Measurements from ENCODE around the gene AKR1C2. TPM values are rescaled to one million over a fixed set of nuclear protein-coding genes. Genes with fewer than 3 reads are reported as not detected.
A peak's percentile ranks its signal among the peaks of the same experiment; 100 is the strongest.
"Not testable (repeated sequence)": the region's sequence is repeated elsewhere in the genome, so short reads cannot be mapped to it uniquely, and the experiment has no call there.

The AKR1C2 gene
- total RNA-seq, 1 donor from 2014 or later: 0.41 TPM

- H2AFZ ChIP-seq (ENCODE audit: low read depth, low read length): no peak overlapping the region
- H3K27ac Mint-ChIP-seq (ENCODE audit: unreplicated experiment): no peak overlapping the region
- H4K20me1 ChIP-seq (ENCODE audit: insufficient read depth, low read length): no peaks in the 10 kb centered on the region
- no peak overlapping the region for H3K4me3 ChIP-seq (ENCODE audit: insufficient read depth, low read depth, low read length)
- H3K27me3 ChIP-seq (ENCODE audit: insufficient read depth, low read length): no peaks in the 10 kb centered on the region
- no peak overlapping the region for H3K9ac ChIP-seq (ENCODE audit: low read length)
- no peaks in the 10 kb centered on the region for H3K79me2 ChIP-seq (ENCODE audit: insufficient read depth, low read length)
- no peaks in the 10 kb centered on the region for H3K9me3 Mint-ChIP-seq (ENCODE audit: unreplicated experiment)
- H3K27ac ChIP-seq (ENCODE audit: low read depth, low read length): no peak overlapping the region
- peaks cover 14% of the 10 kb centered on the region for H3K4me1 Mint-ChIP-seq (ENCODE audit: low read depth, unreplicated experiment)
- FAIRE-seq: no peak
- peaks cover 2% of the 10 kb centered on the region for H3K4me1 ChIP-seq (ENCODE audit: insufficient read depth, low read length)
- H3K36me3 Mint-ChIP-seq (ENCODE audit: low read depth, unreplicated experiment): no peaks in the 10 kb centered on the region
- peaks cover 4% of the 10 kb centered on the region for H3K27me3 Mint-ChIP-seq (ENCODE audit: low read depth, unreplicated experiment)
- no peak overlapping the region for H3K4me3 Mint-ChIP-seq (ENCODE audit: unreplicated experiment)
- no peak overlapping the region for H3K4me2 ChIP-seq (ENCODE audit: low read length)
- no peaks in the 10 kb centered on the region for H3K36me3 ChIP-seq (ENCODE audit: insufficient read depth, low read length)
- no peak for DNase-seq (ENCODE audit: low read depth)
- TF ChIP-seq EZH2 (IDR thresholded peaks at IDR 0.05; ENCODE audit: insufficient read depth, low read length) (no peak), CTCF (IDR thresholded peaks at IDR 0.05; ENCODE audit: insufficient read depth, low read depth, low read length) (no peak)
- H3K9me3 ChIP-seq (ENCODE audit: insufficient read depth, low read depth, low read length): no peaks in the 10 kb centered on the region
Observed at GRCh38 chr10:4944841-4945240, 58.8 kb downstream of the AKR1C2 start.

- TF ChIP-seq EZH2 (IDR thresholded peaks at IDR 0.05; ENCODE audit: insufficient read depth, low read length) (no peak), CTCF (IDR thresholded peaks at IDR 0.05; ENCODE audit: insufficient read depth, low read depth, low read length) (no peak)
- H4K20me1 ChIP-seq (ENCODE audit: insufficient read depth, low read length): no peaks in the 10 kb centered on the region
- H3K27ac ChIP-seq (ENCODE audit: low read depth, low read length): no peak overlapping the region
- DNase-seq (ENCODE audit: low read depth): no peak
- peaks cover 2% of the 10 kb centered on the region for H3K4me1 ChIP-seq (ENCODE audit: insufficient read depth, low read length)
- no peak for FAIRE-seq
- no peaks in the 10 kb centered on the region for H3K27me3 ChIP-seq (ENCODE audit: insufficient read depth, low read length)
- Mint-ChIP-seq H3K4me3 (ENCODE audit: unreplicated experiment) (no peak overlapping the region), H3K27me3 (ENCODE audit: low read depth, unreplicated experiment) (peaks cover 3% of the 10 kb centered on the region), H3K36me3 (ENCODE audit: low read depth, unreplicated experiment) (no peaks in the 10 kb centered on the region), H3K4me1 (ENCODE audit: low read depth, unreplicated experiment) (peaks cover 17% of the 10 kb centered on the region), H3K27ac (ENCODE audit: unreplicated experiment) (peak overlapping the region; percentile 6), H3K9me3 (ENCODE audit: unreplicated experiment) (no peaks in the 10 kb centered on the region)
- H3K79me2 ChIP-seq (ENCODE audit: insufficient read depth, low read length): no peaks in the 10 kb centered on the region
- H3K9me3 ChIP-seq (ENCODE audit: insufficient read depth, low read depth, low read length): no peaks in the 10 kb centered on the region
- H2AFZ ChIP-seq (ENCODE audit: low read depth, low read length): no peak overlapping the region
- no peak overlapping the region for H3K4me3 ChIP-seq (ENCODE audit: insufficient read depth, low read depth, low read length)
- H3K36me3 ChIP-seq (ENCODE audit: insufficient read depth, low read length): no peaks in the 10 kb centered on the region
- no peak overlapping the region for H3K9ac ChIP-seq (ENCODE audit: low read length)
- no peak overlapping the region for H3K4me2 ChIP-seq (ENCODE audit: low read length)
Observed at GRCh38 chr10:4943821-4944220, 59.8 kb downstream of the AKR1C2 start.

GRCh38 chr10:4943416-4943815 lies 60.2 kb downstream of the AKR1C2 start:
- H2AFZ ChIP-seq (ENCODE audit: low read depth, low read length); H3K27ac Mint-ChIP-seq (ENCODE audit: unreplicated experiment); H3K9me3 Mint-ChIP-seq (ENCODE audit: unreplicated experiment); H3K9ac ChIP-seq (ENCODE audit: low read length); H3K4me3 Mint-ChIP-seq (ENCODE audit: unreplicated experiment); H3K4me2 ChIP-seq (ENCODE audit: low read length); H3K79me2 ChIP-seq (ENCODE audit: insufficient read depth, low read length); DNase-seq (ENCODE audit: low read depth); H3K36me3 ChIP-seq (ENCODE audit: insufficient read depth, low read length); H3K27me3 ChIP-seq (ENCODE audit: insufficient read depth, low read length); H4K20me1 ChIP-seq (ENCODE audit: insufficient read depth, low read length); H3K4me1 ChIP-seq (ENCODE audit: insufficient read depth, low read length); H3K9me3 ChIP-seq (ENCODE audit: insufficient read depth, low read depth, low read length); FAIRE-seq; H3K36me3 Mint-ChIP-seq (ENCODE audit: low read depth, unreplicated experiment); H3K27ac ChIP-seq (ENCODE audit: low read depth, low read length); H3K4me3 ChIP-seq (ENCODE audit: insufficient read depth, low read depth, low read length); H3K27me3 Mint-ChIP-seq (ENCODE audit: low read depth, unreplicated experiment): not testable (repeated sequence)
- H3K4me1 Mint-ChIP-seq (ENCODE audit: low read depth, unreplicated experiment): peaks cover 17% of the 10 kb centered on the region

GRCh38 chr10:4942931-4943330 lies 60.7 kb downstream of the AKR1C2 start:
- H3K9me3 ChIP-seq (ENCODE audit: insufficient read depth, low read depth, low read length); H2AFZ ChIP-seq (ENCODE audit: low read depth, low read length); H3K4me2 ChIP-seq (ENCODE audit: low read length); H3K27ac Mint-ChIP-seq (ENCODE audit: unreplicated experiment); H3K4me3 Mint-ChIP-seq (ENCODE audit: unreplicated experiment); H3K4me1 ChIP-seq (ENCODE audit: insufficient read depth, low read length); H3K9ac ChIP-seq (ENCODE audit: low read length); H3K27me3 ChIP-seq (ENCODE audit: insufficient read depth, low read length); H3K79me2 ChIP-seq (ENCODE audit: insufficient read depth, low read length); H4K20me1 ChIP-seq (ENCODE audit: insufficient read depth, low read length); H3K27ac ChIP-seq (ENCODE audit: low read depth, low read length); H3K27me3 Mint-ChIP-seq (ENCODE audit: low read depth, unreplicated experiment); H3K4me3 ChIP-seq (ENCODE audit: insufficient read depth, low read depth, low read length); H3K36me3 Mint-ChIP-seq (ENCODE audit: low read depth, unreplicated experiment); H3K9me3 Mint-ChIP-seq (ENCODE audit: unreplicated experiment); H3K36me3 ChIP-seq (ENCODE audit: insufficient read depth, low read length): not testable (repeated sequence)
- FAIRE-seq: peak; percentile 63
- peaks cover 14% of the 10 kb centered on the region for H3K4me1 Mint-ChIP-seq (ENCODE audit: low read depth, unreplicated experiment)
- peak; percentile 56 for DNase-seq (ENCODE audit: low read depth)
